COLO668 (cell line): ENCODE results near the gene OSBP2.

Experiments
- DNase-seq: peaks from one replicate; lab custom pipeline; 2025; ENCODE audit not compliant: unreplicated experiment; lab: John Stamatoyannopoulos, UW

The OSBP2 gene

GRCh38 chr22:30838111-30838510 lies 143.4 kb downstream of the OSBP2 start:
- DNase-seq = no peak

GRCh38 chr22:30841273-30841672 lies 146.6 kb downstream of the OSBP2 start:
- no peak for DNase-seq

GRCh38 chr22:30843245-30843644 lies 148.6 kb downstream of the OSBP2 start:
- DNase-seq = no peak

- no peak for DNase-seq
Measured at GRCh38 chr22:30847583-30847982, 152.9 kb downstream of the OSBP2 start.

GRCh38 chr22:30855266-30855665 lies 160.6 kb downstream of the OSBP2 start:
- DNase-seq = no peak

- DNase-seq = no peak
Measured at GRCh38 chr22:30855677-30856518, 161.2 kb downstream of the OSBP2 start.

GRCh38 chr22:30856741-30857502 lies 162.2 kb downstream of the OSBP2 start:
- no peak for DNase-seq

GRCh38 chr22:30857791-30858190 lies 163.1 kb downstream of the OSBP2 start:
- DNase-seq = no peak

GRCh38 chr22:30858976-30859713 lies 164.5 kb downstream of the OSBP2 start:
- DNase-seq = no peak

GRCh38 chr22:30859714-30860095 lies 165.0 kb downstream of the OSBP2 start:
- DNase-seq = no peak

- no peak for DNase-seq
Measured at GRCh38 chr22:30860176-30861105, 165.8 kb downstream of the OSBP2 start.

- DNase-seq = no peak
Measured at GRCh38 chr22:30861131-30861530, 166.5 kb downstream of the OSBP2 start.

- no peak for DNase-seq
Measured at GRCh38 chr22:30861688-30862552, 167.2 kb downstream of the OSBP2 start.

GRCh38 chr22:30863081-30863833 lies 168.6 kb downstream of the OSBP2 start:
- DNase-seq = no peak

GRCh38 chr22:30864441-30865420 lies 170.1 kb downstream of the OSBP2 start:
- no peak for DNase-seq

GRCh38 chr22:30865656-30866055 lies 171.0 kb downstream of the OSBP2 start:
- DNase-seq = no peak

GRCh38 chr22:30866216-30866615 lies 171.5 kb downstream of the OSBP2 start:
- no peak for DNase-seq

GRCh38 chr22:30866811-30867271 lies 172.2 kb downstream of the OSBP2 start:
- DNase-seq = no peak
